AG09319 (cell line): ENCODE data around the gene RASL12.
A peak's percentile ranks its signal among the peaks of the same experiment; 100 is the strongest.
"Not testable (repeated sequence)": the region's sequence is repeated elsewhere in the genome, so short reads cannot be mapped to it uniquely, and the experiment has no call there.

Source experiments
- DNase-seq: peaks from one replicate; pipeline ENCODE4 v3.0.0-alpha.2; 2010; ENCODE audit warnings: low read depth; ENCODE audit errors: extremely low read depth
- CTCF ChIP-seq: IDR thresholded peaks from 2 replicates; pipeline ENCODE4 v1.5.1; 2011; ENCODE audit warnings: low read depth, mild to moderate bottlenecking, inconsistent platforms, low read length, moderate library complexity

The RASL12 gene

GRCh38 chr15:65101891-65102708 lies 34.3 kb upstream of the RASL12 start:
- no peak for DNase-seq

DNA sequence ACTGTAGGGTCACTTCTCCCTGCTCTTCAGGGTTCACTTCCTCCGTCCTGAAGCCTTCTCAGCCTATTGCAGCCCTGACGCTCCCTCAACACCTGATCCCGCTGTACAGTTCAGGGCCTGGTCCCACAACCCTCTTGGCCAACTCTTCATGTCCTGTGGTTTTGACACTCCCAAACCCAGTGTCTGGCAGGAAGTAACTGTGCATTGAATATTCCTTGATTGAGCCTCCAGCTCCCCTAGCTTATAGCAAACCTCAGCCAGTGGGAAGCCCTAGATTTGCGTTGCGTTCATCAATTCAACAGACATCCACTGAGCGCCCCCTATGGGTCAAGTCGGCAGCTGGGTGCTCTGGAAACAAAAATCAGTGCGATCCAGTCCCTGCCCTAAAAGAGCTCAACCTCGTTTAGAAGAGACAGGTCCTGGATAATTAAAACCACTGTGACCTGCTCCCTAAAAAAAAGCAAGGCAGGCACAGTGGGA lies 33.7 kb upstream of the RASL12 start:
- DNase-seq = no peak
- TF ChIP-seq CTCF = peak; percentile 84

More at GRCh38 chr15:65101891-65102708, 34.3 kb upstream of the RASL12 start:
- TF ChIP-seq CTCF = no peak

GRCh38 chr15:65100442-65100841 lies 32.7 kb upstream of the RASL12 start:
- TF ChIP-seq CTCF = no peak
- DNase-seq = no peak

- not testable (repeated sequence) for DNase-seq
Observed at GRCh38 chr15:65099801-65100200, 32.0 kb upstream of the RASL12 start.

- TF ChIP-seq CTCF = no peak
- no peak for DNase-seq
Observed at GRCh38 chr15:65099336-65099735, 31.5 kb upstream of the RASL12 start.

- no peak for DNase-seq
- TF ChIP-seq CTCF = no peak
Observed at GRCh38 chr15:65097651-65098263, 30.0 kb upstream of the RASL12 start.

DNA sequence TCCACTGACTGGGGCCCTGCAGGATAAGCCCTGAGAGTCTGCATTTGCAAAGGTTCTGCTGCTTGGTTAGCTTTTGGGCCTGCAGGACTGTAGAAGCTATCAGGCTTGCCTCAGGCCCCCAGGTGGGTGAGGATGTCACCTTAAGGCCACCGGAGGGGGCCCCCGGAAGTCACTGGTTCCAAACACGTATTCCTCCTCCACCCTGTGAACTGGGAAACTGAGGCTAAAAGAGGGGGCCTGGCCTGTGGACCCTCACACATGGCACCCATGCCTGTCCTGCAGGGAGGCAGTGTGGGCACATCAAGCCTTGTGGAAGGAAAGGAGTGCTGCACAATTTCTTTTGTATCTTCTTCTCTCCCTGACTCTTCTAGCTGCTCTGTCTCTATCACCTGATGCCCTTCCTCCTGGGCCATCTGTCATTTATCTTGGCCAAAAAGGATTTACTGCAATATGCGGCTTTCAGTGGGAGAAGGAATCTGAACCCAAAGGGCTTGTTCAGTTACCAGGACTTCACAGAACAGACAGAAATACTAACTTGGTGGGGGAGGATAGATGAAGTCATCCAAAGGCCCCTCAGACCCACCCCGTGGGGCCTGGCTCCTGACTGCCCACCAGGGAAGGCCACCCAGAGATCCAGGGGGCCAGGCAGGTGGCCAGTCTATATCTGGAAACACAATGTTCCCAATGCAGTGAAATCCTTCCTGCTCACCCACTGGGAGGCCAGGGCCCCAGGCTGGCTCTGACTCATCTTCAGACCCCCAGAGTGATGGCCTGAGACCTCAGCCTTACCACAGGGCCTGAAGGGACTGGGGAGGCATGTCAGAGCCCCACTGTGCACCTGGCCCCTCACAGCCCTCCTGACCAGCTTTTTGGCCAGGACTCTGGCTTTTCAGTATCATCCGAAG lies 28.9 kb upstream of the RASL12 start:
- no peak for DNase-seq
- TF ChIP-seq CTCF = no peak
